Gastroesophageal sphincter (tissue), 3 donors: ENCODE data around the gene SDF2L1.

ENCODE experiments used
- EP300 ChIP-seq: sonication (generic); formaldehyde crosslinking; IDR thresholded peaks from one replicate; pipeline ENCODE4 v1.6.1; 2017; ENCODE audit warnings: antibody characterized with exemption, mild to moderate bottlenecking
- POLR2A ChIP-seq, 2 donors: fragments of 450-650 bp; IDR thresholded peaks; one replicate each; pipeline ENCODE4 v1.6.1; 2017; ENCODE audit warnings: antibody characterized with exemption in 2 of 2, mild to moderate bottlenecking in 2 of 2, moderate library complexity in 1 of 2
- TF ChIP-seq, protein P1 (sequence below), 4 experiments: fragments of 200-600 bp in 2 of 4; fragments of 450-650 bp in 2 of 4; sonication (generic) in 1 of 4; IDR thresholded peaks; one replicate each; pipeline ENCODE4 v1.5.1; 2017 to 2019; ENCODE audit warnings: antibody characterized with exemption in 4 of 4, mild to moderate bottlenecking in 2 of 4, moderate library complexity in 2 of 4

GRCh38 chr22:21622919-21623647, 19.0 kb upstream of the SDF2L1 start:
- TF ChIP-seq, protein P1, sequence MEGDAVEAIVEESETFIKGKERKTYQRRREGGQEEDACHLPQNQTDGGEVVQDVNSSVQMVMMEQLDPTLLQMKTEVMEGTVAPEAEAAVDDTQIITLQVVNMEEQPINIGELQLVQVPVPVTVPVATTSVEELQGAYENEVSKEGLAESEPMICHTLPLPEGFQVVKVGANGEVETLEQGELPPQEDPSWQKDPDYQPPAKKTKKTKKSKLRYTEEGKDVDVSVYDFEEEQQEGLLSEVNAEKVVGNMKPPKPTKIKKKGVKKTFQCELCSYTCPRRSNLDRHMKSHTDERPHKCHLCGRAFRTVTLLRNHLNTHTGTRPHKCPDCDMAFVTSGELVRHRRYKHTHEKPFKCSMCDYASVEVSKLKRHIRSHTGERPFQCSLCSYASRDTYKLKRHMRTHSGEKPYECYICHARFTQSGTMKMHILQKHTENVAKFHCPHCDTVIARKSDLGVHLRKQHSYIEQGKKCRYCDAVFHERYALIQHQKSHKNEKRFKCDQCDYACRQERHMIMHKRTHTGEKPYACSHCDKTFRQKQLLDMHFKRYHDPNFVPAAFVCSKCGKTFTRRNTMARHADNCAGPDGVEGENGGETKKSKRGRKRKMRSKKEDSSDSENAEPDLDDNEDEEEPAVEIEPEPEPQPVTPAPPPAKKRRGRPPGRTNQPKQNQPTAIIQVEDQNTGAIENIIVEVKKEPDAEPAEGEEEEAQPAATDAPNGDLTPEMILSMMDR (IDR thresholded peaks at IDR 0.05) = no peak
- TF ChIP-seq EP300 (no peak), POLR2A (IDR thresholded peaks at IDR 0.05) (no peak)
